Hematopoietic multipotent progenitor cell treated with erythropoietin and hydrocortisone succinate and interleukin-3 and kit ligand, for 6 days (in vitro differentiated cells): ENCODE measurements around the gene KCNS1.
A peak's percentile ranks its signal among the peaks of the same experiment; 100 is the strongest.

Source experiments
- DNase-seq: peaks from one replicate; pipeline ENCODE4 v3.0.0-alpha.2; 2015

The KCNS1 gene

GRCh38 chr20:45047581-45048119 is 53.3 kb downstream of the KCNS1 start:
- no peak for DNase-seq

- DNase-seq: no peak
Measured at GRCh38 chr20:45044601-45045000, 56.3 kb downstream of the KCNS1 start.

DNA sequence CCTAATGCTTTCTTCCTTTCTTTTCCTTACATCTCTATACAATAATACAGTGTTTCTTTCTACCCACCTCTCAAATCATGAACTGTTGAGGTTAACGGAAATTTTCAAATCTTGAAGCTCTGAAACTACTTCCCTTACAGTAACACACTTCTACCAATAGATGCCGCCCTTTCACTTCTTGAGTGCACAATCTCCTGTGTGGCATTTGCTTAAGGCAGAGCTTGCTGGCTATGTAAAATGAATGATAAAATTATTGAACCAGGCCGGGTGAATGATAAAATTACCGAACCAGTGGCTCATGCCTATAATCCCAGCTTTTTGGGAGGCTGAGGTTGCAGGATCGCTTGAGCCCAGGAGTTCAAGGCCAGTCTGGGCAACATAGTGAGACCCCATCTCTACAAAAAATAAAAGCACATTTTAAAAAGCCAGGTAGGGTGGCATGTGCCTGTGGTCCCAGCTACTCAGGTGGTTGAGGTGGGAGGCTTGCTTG is 56.8 kb downstream of the KCNS1 start:
- peak; percentile 91 for DNase-seq

GRCh38 chr20:45042978-45043377 is 57.9 kb downstream of the KCNS1 start:
- DNase-seq: no peak
